ENCODE results near the gene SLC6A20.

The SLC6A20 gene

DNA sequence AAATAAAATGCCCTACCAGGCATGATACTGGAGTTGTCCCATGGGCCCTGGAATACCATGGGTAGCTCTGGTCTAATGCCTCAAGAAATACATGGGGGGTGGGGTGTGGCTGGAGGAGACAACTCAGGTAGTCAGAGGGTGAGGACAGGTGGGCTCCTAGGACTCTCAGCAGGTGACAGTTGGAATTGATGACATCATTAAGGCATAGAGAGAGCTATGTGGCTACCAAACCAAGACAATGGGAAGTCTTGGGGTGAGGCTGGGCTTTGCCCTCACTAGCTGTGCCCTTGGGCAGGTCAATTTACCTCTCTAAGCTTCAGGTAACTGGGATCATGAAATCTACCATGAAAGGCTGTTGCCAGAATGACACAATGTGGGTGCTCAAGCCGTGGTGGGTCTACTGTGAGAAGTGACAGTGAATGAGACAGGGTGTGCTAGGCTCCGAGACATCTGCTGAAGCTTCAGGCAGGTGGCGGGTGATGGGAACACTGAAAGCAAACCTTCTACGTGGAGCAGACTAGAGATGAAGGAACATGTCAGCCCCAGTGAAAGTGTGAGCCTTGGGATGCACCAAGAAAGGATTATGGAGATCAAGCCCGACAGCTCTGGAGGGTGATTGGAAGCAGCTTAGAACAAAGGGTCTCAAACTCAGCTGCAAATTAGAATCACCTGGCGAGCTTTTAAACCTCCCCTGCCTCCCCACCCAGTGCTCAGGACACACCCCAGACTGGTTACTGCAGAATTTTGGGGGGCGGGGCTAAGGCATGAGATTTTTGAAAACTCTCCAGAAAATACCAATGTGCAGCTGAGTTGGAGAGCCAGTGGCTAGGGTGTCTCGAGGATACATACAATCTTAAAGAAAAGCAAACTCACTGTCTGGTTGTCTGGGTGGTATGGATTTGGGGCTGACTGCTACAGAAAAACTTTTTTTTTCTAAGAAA is 21.5 kb downstream of the SLC6A20 start:
- no peak for TF ChIP-seq POLR2AphosphoS5 (IDR thresholded peaks at IDR 0.05; ENCODE audit: borderline replicate concordance, low read depth, low read length)
- TF ChIP-seq EZH2 (IDR thresholded peaks at IDR 0.05), result no peak
- TF ChIP-seq FOXP2 (optimal IDR thresholded peaks at IDR 0.05; ENCODE audit: control extremely low read depth, extremely low read length, insufficient read depth), result no peak
- no peak overlapping the region for H3K27ac ChIP-seq
- no peak overlapping the region for H3K4me3 ChIP-seq
- no peaks in the 10 kb centered on the region for H3K9me3 ChIP-seq (ENCODE audit: low read depth, low read length)
- no peak for DNase-seq (ENCODE audit: low read depth, low spot score)
- no peak overlapping the region for H3K9ac ChIP-seq (ENCODE audit: insufficient read length)
- no peaks in the 10 kb centered on the region for H3K36me3 ChIP-seq (ENCODE audit: insufficient read depth, low read length)

DNA sequence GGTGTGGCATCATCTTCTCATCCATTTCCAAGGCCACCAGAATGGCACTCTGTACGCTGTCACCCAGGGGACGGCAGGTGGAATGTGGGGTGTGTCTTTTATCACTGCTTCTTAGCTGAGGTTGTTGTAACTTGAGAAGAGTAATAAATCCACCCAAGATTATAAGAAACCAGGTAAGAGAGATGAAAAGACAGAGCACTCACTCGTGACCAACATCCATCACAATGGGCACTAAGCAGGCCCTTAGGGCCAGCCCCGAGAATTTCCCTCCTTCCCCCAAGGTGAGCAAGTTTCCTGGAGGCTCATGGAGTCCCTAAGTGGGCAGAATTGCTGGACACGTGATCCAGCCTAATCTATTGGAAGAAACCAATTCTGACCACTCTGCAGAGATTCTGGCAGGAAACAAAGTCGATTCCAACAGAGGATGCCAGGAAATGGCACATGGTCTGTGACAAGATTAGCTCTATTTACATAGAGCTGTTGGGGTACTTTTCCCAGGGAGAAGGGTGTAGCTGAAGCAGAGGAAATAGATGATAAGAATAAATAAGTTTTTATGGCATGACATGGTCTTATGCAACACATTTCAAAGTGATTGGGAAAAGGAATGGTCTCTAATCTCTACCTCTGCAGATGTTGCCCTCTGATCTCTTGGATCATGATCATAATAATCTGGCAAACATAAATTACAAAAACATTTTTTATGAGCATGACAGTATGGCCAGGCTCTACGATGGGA is 22.5 kb downstream of the SLC6A20 start:
- Histone ChIP-seq H3K36me3 (ENCODE audit: insufficient read depth, low read length) (no peaks in the 10 kb centered on the region), H3K27ac (no peak overlapping the region), H3K9me3 (ENCODE audit: low read depth, low read length) (no peaks in the 10 kb centered on the region), H3K4me3 (no peak overlapping the region), H3K9ac (ENCODE audit: insufficient read length) (no peak overlapping the region)
- no peak for DNase-seq (ENCODE audit: low read depth, low spot score)
- no peak for TF ChIP-seq FOXP2 (optimal IDR thresholded peaks at IDR 0.05; ENCODE audit: control extremely low read depth, extremely low read length, insufficient read depth)
- no peak for TF ChIP-seq EZH2 (IDR thresholded peaks at IDR 0.05)
- no peak for TF ChIP-seq POLR2AphosphoS5 (IDR thresholded peaks at IDR 0.05; ENCODE audit: borderline replicate concordance, low read depth, low read length)

DNA sequence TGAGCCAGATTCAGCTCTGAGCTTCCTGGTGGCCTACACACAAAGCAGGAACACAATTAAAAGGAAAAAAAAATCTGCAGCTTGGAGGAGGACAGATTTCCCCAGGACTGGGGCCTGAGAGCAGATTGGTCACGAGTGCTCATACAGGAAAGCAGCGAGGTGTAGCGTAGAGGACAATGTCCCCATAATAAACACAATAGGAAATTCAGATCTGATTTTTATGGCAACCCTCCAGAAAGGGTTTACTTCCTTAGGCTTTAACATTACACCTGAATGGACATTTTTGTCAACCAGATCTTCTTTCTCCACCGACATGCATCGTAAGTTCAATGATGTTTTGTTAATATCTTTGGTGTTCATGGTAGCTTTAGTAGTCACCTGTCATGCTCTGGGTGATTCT is 23.3 kb downstream of the SLC6A20 start:
- DNase-seq (ENCODE audit: low read depth, low spot score), result no peak
- Histone ChIP-seq H3K9ac (ENCODE audit: insufficient read length) (no peak overlapping the region), H3K4me3 (no peak overlapping the region), H3K27ac (no peak overlapping the region), H3K36me3 (ENCODE audit: insufficient read depth, low read length) (no peaks in the 10 kb centered on the region), H3K9me3 (ENCODE audit: low read depth, low read length) (no peaks in the 10 kb centered on the region)
- TF ChIP-seq FOXP2 (optimal IDR thresholded peaks at IDR 0.05; ENCODE audit: control extremely low read depth, extremely low read length, insufficient read depth) (no peak), EZH2 (IDR thresholded peaks at IDR 0.05) (no peak), POLR2AphosphoS5 (IDR thresholded peaks at IDR 0.05; ENCODE audit: borderline replicate concordance, low read depth, low read length) (no peak)

DNA sequence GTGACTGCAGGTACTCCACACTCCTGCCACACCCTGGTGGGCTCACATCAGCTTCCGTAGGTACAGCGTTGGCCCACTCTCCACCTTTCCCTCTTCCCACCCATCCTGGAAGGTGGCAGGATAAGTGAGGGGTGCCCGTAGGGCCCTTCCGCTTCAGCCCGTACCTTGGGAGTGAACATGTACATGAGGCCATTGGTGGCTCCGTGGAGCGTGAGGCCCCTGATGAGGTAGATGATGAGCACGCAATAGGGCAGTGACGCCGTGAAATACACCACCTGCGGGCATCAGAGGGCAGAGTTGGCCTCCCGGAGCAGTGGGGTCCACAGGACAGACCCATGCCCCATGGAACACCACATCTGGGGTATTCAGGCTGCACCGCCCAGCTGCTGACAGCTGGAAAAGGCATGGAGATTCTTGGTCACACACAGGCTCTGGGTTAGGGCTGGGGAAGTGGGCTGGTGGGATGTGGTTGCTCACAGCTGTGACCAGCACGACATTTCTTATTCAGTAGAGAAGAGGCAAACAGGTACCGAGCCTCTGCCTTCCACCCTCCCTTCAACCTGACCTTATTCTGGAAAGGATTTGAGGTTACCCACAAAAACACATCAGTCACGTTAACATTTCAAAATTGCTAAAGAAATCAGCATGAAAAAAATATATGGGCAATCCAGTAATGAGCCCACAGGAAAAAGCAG is 23.8 kb downstream of the SLC6A20 start:
- no peak for TF ChIP-seq FOXP2 (optimal IDR thresholded peaks at IDR 0.05; ENCODE audit: control extremely low read depth, extremely low read length, insufficient read depth)
- TF ChIP-seq POLR2AphosphoS5 (IDR thresholded peaks at IDR 0.05; ENCODE audit: borderline replicate concordance, low read depth, low read length), result no peak
- TF ChIP-seq EZH2 (IDR thresholded peaks at IDR 0.05), result no peak
- Histone ChIP-seq H3K4me3 (no peak overlapping the region), H3K36me3 (ENCODE audit: insufficient read depth, low read length) (no peaks in the 10 kb centered on the region), H3K9me3 (ENCODE audit: low read depth, low read length) (no peaks in the 10 kb centered on the region), H3K9ac (ENCODE audit: insufficient read length) (no peak overlapping the region), H3K27ac (no peak overlapping the region)
- DNase-seq (ENCODE audit: low read depth, low spot score), result no peak

DNA sequence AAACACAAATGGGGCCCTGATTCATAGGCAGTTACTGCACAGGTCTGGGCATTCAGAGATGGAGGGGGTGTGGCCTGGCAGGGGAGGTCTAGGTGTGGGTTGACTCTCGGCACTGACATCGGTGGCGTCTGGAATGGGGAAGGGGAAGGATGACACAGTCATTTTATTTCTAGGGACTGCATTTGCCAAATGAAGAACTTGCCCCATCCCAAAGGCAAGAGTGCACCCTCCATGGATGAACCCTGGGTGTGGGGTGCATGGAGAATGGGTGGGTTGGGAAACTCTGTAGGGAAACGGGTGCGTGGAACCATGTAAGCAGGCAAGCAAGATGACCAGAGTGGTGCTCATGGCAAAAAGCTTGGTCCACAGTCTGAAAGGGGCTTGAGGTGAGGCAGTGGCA is 24.5 kb downstream of the SLC6A20 start:
- Histone ChIP-seq H3K9me3 (ENCODE audit: low read depth, low read length) (no peaks in the 10 kb centered on the region), H3K27ac (no peak overlapping the region), H3K36me3 (ENCODE audit: insufficient read depth, low read length) (no peaks in the 10 kb centered on the region), H3K9ac (ENCODE audit: insufficient read length) (no peak overlapping the region), H3K4me3 (no peak overlapping the region)
- DNase-seq (ENCODE audit: low read depth, low spot score), result no peak
- TF ChIP-seq POLR2AphosphoS5 (IDR thresholded peaks at IDR 0.05; ENCODE audit: borderline replicate concordance, low read depth, low read length), result no peak
- no peak for TF ChIP-seq FOXP2 (optimal IDR thresholded peaks at IDR 0.05; ENCODE audit: control extremely low read depth, extremely low read length, insufficient read depth)
- TF ChIP-seq EZH2 (IDR thresholded peaks at IDR 0.05), result no peak

DNA sequence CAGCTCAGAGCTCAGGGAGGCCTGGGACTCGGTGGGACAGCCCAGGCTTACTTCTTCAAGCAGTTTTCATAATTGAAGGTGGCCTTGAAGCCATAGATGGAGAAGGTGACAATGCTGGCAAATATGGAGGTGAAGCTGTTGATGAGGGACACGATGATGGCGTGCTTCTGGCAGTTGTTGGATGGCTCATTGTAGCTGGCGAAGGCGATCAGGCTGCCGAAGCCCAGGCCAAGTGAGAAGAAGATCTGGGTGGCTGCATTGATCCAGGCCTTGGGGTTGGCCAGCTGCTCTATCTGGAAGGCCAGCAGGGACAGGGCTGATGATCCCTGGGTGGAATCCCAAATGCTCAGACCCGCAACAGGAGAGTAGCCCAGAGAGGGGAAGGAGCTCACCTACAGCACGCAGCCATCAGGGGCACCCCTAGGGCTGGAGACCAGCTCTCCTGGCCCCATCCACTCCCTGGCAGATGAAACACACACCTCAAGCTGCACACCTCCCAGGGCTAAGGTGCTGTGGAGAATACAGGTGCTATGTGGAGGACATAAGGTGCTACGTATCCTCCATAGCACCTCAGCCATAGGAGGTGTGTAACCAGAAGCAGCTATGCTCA is 25.1 kb downstream of the SLC6A20 start:
- Histone ChIP-seq H3K9me3 (ENCODE audit: low read depth, low read length) (no peaks in the 10 kb centered on the region), H3K9ac (ENCODE audit: insufficient read length) (no peak overlapping the region), H3K4me3 (no peak overlapping the region), H3K36me3 (ENCODE audit: insufficient read depth, low read length) (no peaks in the 10 kb centered on the region), H3K27ac (no peak overlapping the region)
- DNase-seq (ENCODE audit: low read depth, low spot score), result no peak
- TF ChIP-seq EZH2 (IDR thresholded peaks at IDR 0.05) (no peak), FOXP2 (optimal IDR thresholded peaks at IDR 0.05; ENCODE audit: control extremely low read depth, extremely low read length, insufficient read depth) (no peak), POLR2AphosphoS5 (IDR thresholded peaks at IDR 0.05; ENCODE audit: borderline replicate concordance, low read depth, low read length) (no peak)

DNA sequence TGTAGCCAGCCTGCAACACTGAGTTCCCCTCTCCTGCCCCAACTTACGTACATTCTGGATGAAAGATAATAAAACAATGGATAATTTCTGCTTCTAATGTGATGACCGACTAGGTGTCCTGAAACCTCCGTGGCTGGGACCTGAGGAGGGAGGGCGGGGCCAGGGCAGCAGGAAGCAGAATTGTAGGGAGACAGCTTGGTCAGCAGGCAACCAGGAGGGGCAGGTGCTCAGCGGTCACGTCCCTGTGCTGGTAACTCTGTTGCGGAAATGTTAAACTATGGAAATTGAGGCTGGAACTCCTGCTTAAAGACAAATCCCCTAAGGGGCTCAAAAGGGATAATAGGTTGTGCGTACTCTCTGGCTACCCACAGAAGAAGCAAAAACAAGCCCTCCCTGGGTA is 30.4 kb downstream of the SLC6A20 start:
- H3K4me3 ChIP-seq, result no peak overlapping the region
- TF ChIP-seq EZH2 (IDR thresholded peaks at IDR 0.05) (no peak), POLR2AphosphoS5 (IDR thresholded peaks at IDR 0.05; ENCODE audit: borderline replicate concordance, low read depth, low read length) (no peak), FOXP2 (optimal IDR thresholded peaks at IDR 0.05; ENCODE audit: control extremely low read depth, extremely low read length, insufficient read depth) (no peak)
- no peaks in the 10 kb centered on the region for H3K36me3 ChIP-seq (ENCODE audit: insufficient read depth, low read length)

More for the DNA sequence above, 30.4 kb downstream of the SLC6A20 start:
- Histone ChIP-seq H3K9me3 (ENCODE audit: low read depth, low read length) (no peaks in the 10 kb centered on the region), H3K9ac (ENCODE audit: insufficient read length) (no peak overlapping the region), H3K27ac (no peak overlapping the region)
- no peak for DNase-seq (ENCODE audit: low read depth, low spot score)
